Measurements from ENCODE around the gene FETUB. TPM values are rescaled to one million over a fixed set of nuclear protein-coding genes. Genes with fewer than 3 reads are reported as not detected.
"Not testable (repeated sequence)": the region's sequence is repeated elsewhere in the genome, so short reads cannot be mapped to it uniquely, and the experiment has no call there.

Gene FETUB
- total and polyA plus RNA-seq, 5 donors from 2014 or later: not detected

- not testable (repeated sequence) for H3K27ac Mint-ChIP-seq; H3K27ac ChIP-seq (ENCODE audit: insufficient read depth, low read length, poor library complexity, severe bottlenecking); DNase-seq; H3K36me3 Mint-ChIP-seq; H3K4me3 ChIP-seq (ENCODE audit: low read depth, low read length); H3K4me1 ChIP-seq (ENCODE audit: control insufficient read depth, insufficient read depth, low read length, poor library complexity, severe bottlenecking); H3K4me3 Mint-ChIP-seq; ATAC-seq (ENCODE audit: low read depth in 2 of 2); H3K36me3 ChIP-seq (ENCODE audit: control insufficient read depth, insufficient read depth, low read length); H3K9me3 ChIP-seq (ENCODE audit: control insufficient read depth in 2 of 2, low read length in 2 of 2); H3K4me1 Mint-ChIP-seq
- H3K27me3 ChIP-seq (ENCODE audit: control insufficient read depth, insufficient read depth, low read length): peaks cover 20% of the 10 kb centered on the region
- Mint-ChIP-seq H3K27me3 (peaks cover 40% of the 10 kb centered on the region), H3K9me3 (peaks cover 0 to 15% (median 6%) of the 10 kb centered on the region in 7 donors)
These were observed 46.3 kb downstream of the FETUB start for GRCh38 chr3:186686475-186686874.

- DNase-seq: no peak
- H3K4me3 Mint-ChIP-seq: no peak overlapping the region
- no peak overlapping the region for H3K27ac Mint-ChIP-seq
These were observed 47.0 kb downstream of the FETUB start for GRCh38 chr3:186687120-186687651.

GRCh38 chr3:186690304-186690703, 50.1 kb downstream of the FETUB start:
- H3K4me1 Mint-ChIP-seq; H3K9me3 ChIP-seq (ENCODE audit: control insufficient read depth in 2 of 2, low read length in 2 of 2); DNase-seq; H3K27ac ChIP-seq (ENCODE audit: insufficient read depth, low read length, poor library complexity, severe bottlenecking); H3K4me3 Mint-ChIP-seq; H3K27ac Mint-ChIP-seq; H3K36me3 ChIP-seq (ENCODE audit: control insufficient read depth, insufficient read depth, low read length); ATAC-seq (ENCODE audit: low read depth in 2 of 2); H3K36me3 Mint-ChIP-seq; H3K4me1 ChIP-seq (ENCODE audit: control insufficient read depth, insufficient read depth, low read length, poor library complexity, severe bottlenecking); H3K4me3 ChIP-seq (ENCODE audit: low read depth, low read length): not testable (repeated sequence)
- Mint-ChIP-seq H3K27me3 (peaks cover 31% of the 10 kb centered on the region), H3K9me3 (peaks cover 0 to 11% (median 3%) of the 10 kb centered on the region in 7 donors)
- peaks cover 20% of the 10 kb centered on the region for H3K27me3 ChIP-seq (ENCODE audit: control insufficient read depth, insufficient read depth, low read length)

More at GRCh38 chr3:186687120-186687651, 47.0 kb downstream of the FETUB start:
- H3K9me3 Mint-ChIP-seq: peaks cover 0 to 15% (median 6%) of the 10 kb centered on the region in 7 donors
- no peak for ATAC-seq (ENCODE audit: low read depth in 2 of 2)
- Histone ChIP-seq H3K36me3 (ENCODE audit: control insufficient read depth, insufficient read depth, low read length) (no peaks in the 10 kb centered on the region), H3K27me3 (ENCODE audit: control insufficient read depth, insufficient read depth, low read length) (peaks cover 21% of the 10 kb centered on the region), H3K27ac (ENCODE audit: insufficient read depth, low read length, poor library complexity, severe bottlenecking) (no peak overlapping the region), H3K4me1 (ENCODE audit: control insufficient read depth, insufficient read depth, low read length, poor library complexity, severe bottlenecking) (no peaks in the 10 kb centered on the region), H3K9me3 (ENCODE audit: control insufficient read depth in 2 of 2, low read length in 2 of 2) (no peaks in the 10 kb centered on the region), H3K4me3 (ENCODE audit: low read depth, low read length) (no peak overlapping the region)
- no peaks in the 10 kb centered on the region for H3K36me3 Mint-ChIP-seq
- peaks cover 34% of the 10 kb centered on the region for H3K27me3 Mint-ChIP-seq
- no peaks in the 10 kb centered on the region for H3K4me1 Mint-ChIP-seq

- H3K4me1 Mint-ChIP-seq: no peaks in the 10 kb centered on the region
These were observed 51.5 kb downstream of the FETUB start for GRCh38 chr3:186691676-186692075.

GRCh38 chr3:186693843-186694242, 53.6 kb downstream of the FETUB start:
- Mint-ChIP-seq H3K4me3 (no peak overlapping the region), H3K27me3 (peaks cover 12% of the 10 kb centered on the region), H3K9me3 (peaks cover 0 to 4% (median 0%) of the 10 kb centered on the region in 7 donors), H3K4me1 (no peaks in the 10 kb centered on the region), H3K27ac (no peak overlapping the region), H3K36me3 (no peaks in the 10 kb centered on the region)
- Histone ChIP-seq H3K27me3 (ENCODE audit: control insufficient read depth, insufficient read depth, low read length) (peaks cover 14% of the 10 kb centered on the region), H3K36me3 (ENCODE audit: control insufficient read depth, insufficient read depth, low read length) (no peaks in the 10 kb centered on the region), H3K9me3 (ENCODE audit: control insufficient read depth in 2 of 2, low read length in 2 of 2) (no peaks in the 10 kb centered on the region), H3K4me3 (ENCODE audit: low read depth, low read length) (no peak overlapping the region), H3K27ac (ENCODE audit: insufficient read depth, low read length, poor library complexity, severe bottlenecking) (no peak overlapping the region), H3K4me1 (ENCODE audit: control insufficient read depth, insufficient read depth, low read length, poor library complexity, severe bottlenecking) (no peaks in the 10 kb centered on the region)
- no peak for ATAC-seq (ENCODE audit: low read depth in 2 of 2)
- no peak for DNase-seq

More at GRCh38 chr3:186691676-186692075, 51.5 kb downstream of the FETUB start:
- Histone ChIP-seq H3K27me3 (ENCODE audit: control insufficient read depth, insufficient read depth, low read length) (peaks cover 19% of the 10 kb centered on the region), H3K27ac (ENCODE audit: insufficient read depth, low read length, poor library complexity, severe bottlenecking) (no peak overlapping the region), H3K36me3 (ENCODE audit: control insufficient read depth, insufficient read depth, low read length) (no peaks in the 10 kb centered on the region), H3K4me1 (ENCODE audit: control insufficient read depth, insufficient read depth, low read length, poor library complexity, severe bottlenecking) (no peaks in the 10 kb centered on the region), H3K4me3 (ENCODE audit: low read depth, low read length) (no peak overlapping the region), H3K9me3 (ENCODE audit: control insufficient read depth in 2 of 2, low read length in 2 of 2) (no peaks in the 10 kb centered on the region)
- DNase-seq (no peak), ATAC-seq (ENCODE audit: low read depth in 2 of 2) (no peak)
- Mint-ChIP-seq H3K27ac (no peak overlapping the region), H3K36me3 (no peaks in the 10 kb centered on the region), H3K9me3 (peaks cover 0 to 4% (median 0%) of the 10 kb centered on the region in 7 donors), H3K4me3 (no peak overlapping the region), H3K27me3 (peaks cover 22% of the 10 kb centered on the region)

GRCh38 chr3:186694288-186695032, 54.3 kb downstream of the FETUB start:
- Mint-ChIP-seq H3K27ac (no peak overlapping the region), H3K36me3 (no peaks in the 10 kb centered on the region), H3K9me3 (peaks cover 0 to 4% (median 0%) of the 10 kb centered on the region in 7 donors), H3K27me3 (peaks cover 12% of the 10 kb centered on the region), H3K4me3 (no peak overlapping the region), H3K4me1 (no peaks in the 10 kb centered on the region)
- H3K36me3 ChIP-seq (ENCODE audit: control insufficient read depth, insufficient read depth, low read length): no peaks in the 10 kb centered on the region
- H3K4me1 ChIP-seq (ENCODE audit: control insufficient read depth, insufficient read depth, low read length, poor library complexity, severe bottlenecking): no peaks in the 10 kb centered on the region
- H3K9me3 ChIP-seq (ENCODE audit: control insufficient read depth in 2 of 2, low read length in 2 of 2): no peaks in the 10 kb centered on the region
- DNase-seq: no peak
- ATAC-seq (ENCODE audit: low read depth in 2 of 2): no peak
- H3K27ac ChIP-seq (ENCODE audit: insufficient read depth, low read length, poor library complexity, severe bottlenecking): no peak overlapping the region
- H3K27me3 ChIP-seq (ENCODE audit: control insufficient read depth, insufficient read depth, low read length): peaks cover 14% of the 10 kb centered on the region
- H3K4me3 ChIP-seq (ENCODE audit: low read depth, low read length): no peak overlapping the region

- Mint-ChIP-seq H3K27ac (no peak overlapping the region), H3K27me3 (peaks cover 28% of the 10 kb centered on the region), H3K9me3 (no peaks in the 10 kb centered on the region), H3K36me3 (no peaks in the 10 kb centered on the region), H3K4me1 (no peaks in the 10 kb centered on the region), H3K4me3 (no peak overlapping the region)
- Histone ChIP-seq H3K36me3 (ENCODE audit: control insufficient read depth, insufficient read depth, low read length) (no peaks in the 10 kb centered on the region), H3K27me3 (ENCODE audit: control insufficient read depth, insufficient read depth, low read length) (peaks cover 11% of the 10 kb centered on the region), H3K4me3 (ENCODE audit: low read depth, low read length) (no peak overlapping the region), H3K9me3 (ENCODE audit: control insufficient read depth in 2 of 2, low read length in 2 of 2) (no peaks in the 10 kb centered on the region), H3K4me1 (ENCODE audit: control insufficient read depth, insufficient read depth, low read length, poor library complexity, severe bottlenecking) (no peaks in the 10 kb centered on the region), H3K27ac (ENCODE audit: insufficient read depth, low read length, poor library complexity, severe bottlenecking) (no peak overlapping the region)
- ATAC-seq (ENCODE audit: low read depth in 2 of 2) (no peak), DNase-seq (no peak)
These were observed 56.3 kb downstream of the FETUB start for GRCh38 chr3:186696522-186696921.

- H3K4me3 ChIP-seq (ENCODE audit: low read depth, low read length): no peak overlapping the region
- Mint-ChIP-seq H3K36me3 (no peaks in the 10 kb centered on the region), H3K4me3 (no peak overlapping the region), H3K27ac (no peak overlapping the region), H3K9me3 (no peaks in the 10 kb centered on the region), H3K4me1 (no peaks in the 10 kb centered on the region), H3K27me3 (peaks cover 34% of the 10 kb centered on the region)
- H3K36me3 ChIP-seq (ENCODE audit: control insufficient read depth, insufficient read depth, low read length): no peaks in the 10 kb centered on the region
- H3K9me3 ChIP-seq (ENCODE audit: control insufficient read depth in 2 of 2, low read length in 2 of 2): no peaks in the 10 kb centered on the region
- no peaks in the 10 kb centered on the region for H3K4me1 ChIP-seq (ENCODE audit: control insufficient read depth, insufficient read depth, low read length, poor library complexity, severe bottlenecking)
- DNase-seq (no peak), ATAC-seq (ENCODE audit: low read depth in 2 of 2) (no peak)
- H3K27ac ChIP-seq (ENCODE audit: insufficient read depth, low read length, poor library complexity, severe bottlenecking): no peak overlapping the region
- peaks cover 11% of the 10 kb centered on the region for H3K27me3 ChIP-seq (ENCODE audit: control insufficient read depth, insufficient read depth, low read length)
These were observed 57.3 kb downstream of the FETUB start for GRCh38 chr3:186697510-186697909.

All from CD4-positive, CD25-positive, alpha-beta regulatory T cell (primary cell).